HG03520 (cell line): ENCODE data around the gene FOXK1.

Experiments
- ATAC-seq: cut with Tn5 transposase; IDR thresholded peaks from one replicate; pipeline ENCODE4 v1.9.1; 2021; ENCODE audit warnings: mild to moderate bottlenecking, moderate library complexity; ENCODE audit not compliant: unreplicated experiment

Gene FOXK1

GRCh38 chr7:4763091-4763793 is 81.1 kb downstream of the FOXK1 start:
- no peak for ATAC-seq

GRCh38 chr7:4763794-4764185 is 81.7 kb downstream of the FOXK1 start:
- no peak for ATAC-seq

GRCh38 chr7:4764402-4765007 is 82.4 kb downstream of the FOXK1 start:
- ATAC-seq, result no peak

GRCh38 chr7:4765776-4766490 is 83.8 kb downstream of the FOXK1 start:
- ATAC-seq, result no peak

GRCh38 chr7:4766666-4767519 is 84.8 kb downstream of the FOXK1 start:
- no peak for ATAC-seq

GRCh38 chr7:4768597-4769569 is 86.8 kb downstream of the FOXK1 start:
- no peak for ATAC-seq

GRCh38 chr7:4769761-4770160 is 87.7 kb downstream of the FOXK1 start:
- no peak for ATAC-seq

- ATAC-seq, result no peak
Observed at GRCh38 chr7:4770886-4771285, 88.8 kb downstream of the FOXK1 start.

- ATAC-seq, result no peak
Observed at GRCh38 chr7:4771737-4772136, 89.6 kb downstream of the FOXK1 start.

- no peak for ATAC-seq
Observed at GRCh38 chr7:4772306-4772705, 90.2 kb downstream of the FOXK1 start.

- no peak for ATAC-seq
Observed at GRCh38 chr7:4774007-4774406, 91.9 kb downstream of the FOXK1 start.

- ATAC-seq, result peak; percentile 26
Observed at GRCh38 chr7:4774658-4775249, 92.7 kb downstream of the FOXK1 start.

GRCh38 chr7:4775250-4775847 is 93.3 kb downstream of the FOXK1 start, which contains the start of gene AP5Z1:
TSS of gene AP5Z1 (plus strand) at chr7:4775623. CDS start at chr7:4775716, 93 bp downstream.
- ATAC-seq, result peak; percentile 87

- ATAC-seq, result no peak
Observed at GRCh38 chr7:4775848-4776623, 93.9 kb downstream of the FOXK1 start.

- ATAC-seq, result no peak
Observed at GRCh38 chr7:4779118-4779517, 97.0 kb downstream of the FOXK1 start.

- no peak for ATAC-seq
Observed at GRCh38 chr7:4781366-4782069, 99.4 kb downstream of the FOXK1 start.

GRCh38 chr7:4782333-4783291 is 100.5 kb downstream of the FOXK1 start:
- no peak for ATAC-seq
